Measurements from ENCODE around the gene APPL1.

APPL1 gene

DNA sequence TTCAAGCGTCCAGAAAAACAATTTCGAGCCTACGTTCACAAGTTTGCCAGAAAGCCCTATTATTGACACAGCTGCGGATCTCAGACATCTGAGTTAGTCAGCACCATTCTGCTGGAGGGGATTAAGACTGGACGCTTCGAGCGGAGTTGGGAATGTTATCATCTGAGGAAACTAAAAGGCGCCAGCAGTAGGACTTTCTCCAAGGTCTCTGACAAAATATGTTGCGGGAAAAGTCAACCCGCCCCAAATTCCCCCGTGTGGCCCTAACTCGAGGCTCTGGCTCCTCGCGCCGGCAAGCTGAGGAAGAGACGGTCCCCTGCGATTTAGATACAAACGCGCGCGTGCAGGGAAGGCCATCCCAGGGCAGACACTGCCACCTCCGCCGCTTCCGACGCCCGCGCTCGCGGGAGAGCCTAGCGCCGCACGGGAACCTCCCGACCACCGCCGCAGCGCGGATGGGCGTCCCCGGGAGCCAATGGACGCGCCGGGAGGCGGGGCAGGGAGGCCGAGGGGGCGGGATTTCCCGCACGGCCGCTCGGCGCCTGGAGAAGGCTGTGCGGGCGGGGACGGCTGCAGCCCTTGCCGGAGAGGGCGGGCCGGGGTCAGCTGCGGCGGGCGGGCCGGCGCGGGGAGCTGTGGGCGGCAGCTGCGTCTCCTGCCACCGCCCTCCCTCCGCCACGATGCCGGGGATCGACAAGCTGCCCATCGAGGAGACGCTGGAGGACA lies at the start of gene APPL1:
Gene APPL1, plus strand, starts transcription at position 526 of the 726 bp plus-strand sequence. Its CDS starts 155 bp downstream, at position 681.
- peak; percentile 85 for DNase-seq (ENCODE audit: low spot score)

DNA sequence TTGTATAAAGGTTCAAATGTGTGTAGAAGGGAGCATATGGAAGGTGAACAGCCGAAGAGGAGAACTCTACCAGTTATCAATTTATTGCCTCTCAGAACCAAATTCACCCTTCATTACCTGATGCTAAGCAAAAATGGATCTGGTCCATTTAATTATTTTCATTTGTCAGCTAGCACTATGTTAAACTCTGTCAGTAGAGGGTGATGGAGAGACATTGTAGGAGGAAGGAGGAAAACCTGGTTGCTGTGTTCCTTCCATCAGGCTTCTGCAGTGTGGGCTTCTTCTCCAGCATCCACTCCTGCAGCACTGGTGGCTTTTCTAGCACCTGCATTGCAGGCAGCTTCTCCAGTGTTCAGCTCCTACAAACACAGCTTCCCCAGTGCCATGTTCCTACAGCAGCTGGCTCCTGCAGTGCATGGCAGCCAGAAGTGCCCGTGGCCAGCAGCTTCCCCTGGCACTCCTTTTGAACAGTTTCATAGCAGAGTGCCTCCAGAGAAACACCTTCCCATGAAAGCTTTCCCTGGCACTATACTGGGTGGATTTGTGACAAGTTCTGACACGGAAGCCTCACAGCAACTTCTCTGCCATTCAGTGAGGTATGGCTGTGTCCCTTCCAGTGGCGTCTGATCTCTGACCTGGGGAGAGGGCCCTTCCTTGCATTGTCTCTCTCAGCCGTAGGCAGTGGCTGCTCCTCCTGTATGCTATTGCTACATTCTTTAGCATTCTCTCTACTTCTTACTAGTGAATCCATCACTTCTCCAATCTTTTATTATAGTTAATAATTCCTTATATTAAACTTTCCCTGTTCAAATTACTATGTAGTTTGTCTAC lies 47.7 kb upstream of the APPL1 start:
- DNase-seq (ENCODE audit: low spot score): peak; percentile 38

DNA sequence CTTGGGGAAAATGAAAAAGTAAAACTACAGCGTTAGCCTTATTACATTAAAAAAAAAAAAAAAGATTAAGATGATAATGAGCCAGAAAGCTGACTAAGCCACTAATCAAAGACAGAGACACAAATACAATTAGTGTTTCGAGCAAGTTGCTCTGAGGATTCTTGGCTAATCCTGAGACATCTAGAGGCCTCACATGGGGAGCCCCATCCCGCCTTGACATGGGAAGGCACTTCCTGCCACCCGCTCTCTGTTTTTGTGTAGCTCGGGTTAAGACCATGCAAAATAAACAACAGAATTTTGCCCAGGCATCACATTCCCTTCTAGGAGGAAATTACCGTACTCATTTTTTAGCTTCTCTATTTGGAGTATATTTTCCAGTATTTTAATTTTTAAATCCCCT lies 43.0 kb upstream of the APPL1 start:
- no peak for DNase-seq (ENCODE audit: low spot score)

GRCh38 chr3:57192028-57192427 lies 35.5 kb upstream of the APPL1 start:
- no peak for DNase-seq (ENCODE audit: low spot score)

GRCh38 chr3:57194641-57195040 lies 32.9 kb upstream of the APPL1 start:
- no peak for DNase-seq (ENCODE audit: low spot score)

DNA sequence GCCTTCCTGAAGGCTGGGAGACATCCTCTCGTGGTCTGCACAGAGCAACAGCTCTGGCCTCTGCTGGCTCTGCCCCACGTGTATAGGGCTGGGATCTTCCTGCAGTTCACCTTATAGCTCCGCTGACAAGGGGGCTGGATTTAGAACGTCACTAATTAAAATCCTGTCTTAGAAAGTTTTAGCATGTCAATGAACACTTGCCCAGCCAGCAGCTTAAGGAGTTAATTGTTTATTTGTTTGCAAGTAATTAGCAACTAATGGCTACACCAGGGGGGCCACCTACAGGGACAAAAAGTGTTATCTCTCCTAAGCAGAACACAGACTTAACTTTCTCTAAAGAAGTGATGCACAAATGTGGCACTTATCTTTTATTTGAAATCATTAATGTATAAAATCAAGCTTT lies 27.6 kb upstream of the APPL1 start, which contains the start of gene HESX1:
Gene HESX1, minus strand, starts transcription at position 84 of the 403 bp plus-strand sequence. Its CDS starts 60 bp downstream, at position 24.
- DNase-seq (ENCODE audit: low spot score): no peak

- DNase-seq (ENCODE audit: low spot score): no peak
Measured at GRCh38 chr3:57206423-57206822, 21.1 kb upstream of the APPL1 start.

DNA sequence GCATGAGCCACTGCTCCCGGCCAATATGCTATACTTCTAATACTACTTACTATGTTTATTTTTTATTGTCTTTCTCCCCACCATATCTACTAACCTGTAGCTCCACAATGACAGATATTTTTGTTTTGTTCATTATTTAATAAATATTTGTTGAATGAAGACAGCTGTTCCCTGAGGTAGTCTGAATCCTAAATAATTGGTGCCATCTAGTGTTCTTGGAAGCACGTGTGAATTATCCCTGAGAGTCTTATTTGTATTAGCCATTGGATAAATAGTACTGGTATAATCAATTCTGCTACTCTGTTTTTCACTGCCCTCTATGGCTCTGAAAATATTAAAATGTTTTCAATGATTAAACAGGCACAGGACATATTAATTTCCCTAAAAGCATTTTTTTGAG lies 5.6 kb upstream of the APPL1 start:
- peak; percentile 59 for DNase-seq (ENCODE audit: low spot score)

GRCh38 chr3:57224856-57225255 lies 2.7 kb upstream of the APPL1 start:
- DNase-seq (ENCODE audit: low spot score): no peak

DNA sequence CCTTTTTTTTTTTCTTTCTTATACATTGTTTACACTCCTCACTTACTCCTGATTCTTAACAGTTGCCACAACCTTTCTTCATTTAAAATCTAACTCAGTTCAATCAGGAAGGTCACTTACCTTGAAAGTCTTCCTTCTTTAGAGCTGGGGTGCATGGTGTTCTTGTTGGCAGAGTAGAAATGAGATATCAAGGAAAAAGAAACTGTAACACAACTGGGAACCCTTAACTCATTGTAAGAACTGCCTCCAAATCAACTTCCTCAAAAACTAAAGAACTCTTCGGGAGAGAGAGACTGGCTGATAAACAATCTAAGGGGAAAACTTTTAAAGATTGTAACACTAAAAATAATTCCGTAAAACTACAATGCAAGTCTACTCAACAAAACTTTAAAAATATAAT lies 1.4 kb upstream of the APPL1 start:
- no peak for DNase-seq (ENCODE audit: low spot score)

GRCh38 chr3:57227930-57228751 lies 612 bp downstream of the APPL1 start:
- DNase-seq (ENCODE audit: low spot score): peak; percentile 82

GRCh38 chr3:57230006-57230405 lies 2.5 kb downstream of the APPL1 start:
- DNase-seq (ENCODE audit: low spot score): no peak

DNA sequence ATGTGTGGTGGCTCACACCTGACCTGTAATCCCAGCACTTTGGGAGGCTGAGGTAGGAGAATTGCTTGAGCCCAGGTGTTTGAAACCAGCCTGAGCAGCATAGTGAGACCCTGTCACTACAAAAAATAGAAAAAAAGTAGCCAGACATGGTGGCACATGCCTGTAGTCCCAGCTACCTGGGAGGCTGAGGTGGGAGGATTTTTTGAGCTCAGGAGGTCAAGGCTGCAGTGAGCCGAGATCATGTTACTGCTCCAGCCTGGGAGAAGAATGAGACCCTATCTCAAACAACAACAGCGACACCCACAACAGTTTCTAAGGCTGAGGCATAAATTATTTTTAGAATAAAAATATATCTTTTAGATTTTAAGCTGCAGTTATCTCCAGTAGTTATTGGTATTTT lies 6.3 kb downstream of the APPL1 start:
- no peak for DNase-seq (ENCODE audit: low spot score)

- no peak for DNase-seq (ENCODE audit: low spot score)
Measured at GRCh38 chr3:57234613-57235575, 7.4 kb downstream of the APPL1 start.

GRCh38 chr3:57244946-57245345 lies 17.4 kb downstream of the APPL1 start:
- DNase-seq (ENCODE audit: low spot score): no peak

DNA sequence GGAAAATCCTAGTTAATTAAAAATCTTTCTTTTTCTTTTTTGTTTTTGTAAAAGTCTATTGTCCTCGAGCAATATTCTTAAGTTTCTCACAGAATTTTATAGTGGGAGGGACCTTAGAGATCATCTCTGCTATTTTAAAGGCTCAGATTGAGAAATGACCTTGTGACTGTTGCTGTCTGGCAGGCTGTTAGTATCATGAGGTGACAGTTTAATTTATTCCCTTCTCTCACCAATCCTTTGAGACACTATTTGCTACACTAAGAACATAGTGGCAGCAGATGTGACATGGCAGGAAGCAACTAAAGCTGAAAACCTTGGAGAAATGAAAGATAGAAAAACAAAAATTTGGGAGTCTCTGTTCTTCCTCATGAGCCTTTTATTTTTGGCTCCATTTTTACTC lies 24.9 kb downstream of the APPL1 start:
- no peak for DNase-seq (ENCODE audit: low spot score)

DNA sequence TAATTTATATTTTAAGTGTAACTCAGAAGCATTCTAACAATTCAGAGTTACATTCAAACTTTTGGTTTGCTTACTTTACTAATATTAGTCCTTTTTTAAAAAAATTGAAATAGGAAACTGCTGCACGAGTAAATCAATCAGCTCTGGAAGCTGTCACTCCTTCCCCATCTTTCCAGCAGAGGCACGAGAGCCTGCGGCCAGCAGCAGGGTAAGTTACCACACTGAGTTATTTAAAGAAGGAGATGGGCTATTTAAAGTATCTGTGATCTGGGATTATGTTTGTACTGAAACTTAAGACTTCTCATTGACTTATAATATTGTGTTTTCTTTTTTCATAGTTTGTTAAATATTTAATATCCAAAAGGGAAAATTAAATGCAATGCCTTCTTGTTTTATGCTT lies 29.3 kb downstream of the APPL1 start:
- DNase-seq (ENCODE audit: low spot score): no peak

GRCh38 chr3:57257678-57258077 lies 30.1 kb downstream of the APPL1 start:
- DNase-seq (ENCODE audit: low spot score): no peak

GRCh38 chr3:57261119-57261518 lies 33.6 kb downstream of the APPL1 start:
- DNase-seq (ENCODE audit: low spot score): no peak

- no peak for DNase-seq (ENCODE audit: low spot score)
Measured at GRCh38 chr3:57261929-57262328, 34.4 kb downstream of the APPL1 start.

DNA sequence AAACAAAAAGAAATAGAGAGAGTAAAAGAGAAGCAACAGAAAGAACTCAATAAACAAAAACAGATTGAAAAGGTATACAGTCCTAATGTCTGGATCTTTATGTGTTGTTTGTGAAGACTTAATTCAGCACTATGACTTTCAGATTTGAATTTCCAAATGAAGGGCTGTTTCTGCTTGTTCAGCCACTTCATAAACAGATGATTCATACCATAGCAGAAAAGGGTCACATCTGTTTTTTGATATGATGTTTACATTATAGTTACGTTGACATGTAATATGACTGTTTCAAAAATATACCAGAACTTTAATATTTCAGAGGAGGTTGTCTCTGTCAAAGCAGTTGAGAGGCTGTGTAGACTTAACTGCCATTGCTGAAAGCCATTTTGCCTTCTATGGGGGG lies 40.9 kb downstream of the APPL1 start:
- no peak for DNase-seq (ENCODE audit: low spot score)
